ENCODE measurements around the gene C12orf75. TPM values are rescaled to one million over a fixed set of nuclear protein-coding genes. Genes with fewer than 3 reads are reported as not detected.
"Not testable (repeated sequence)": the region's sequence is repeated elsewhere in the genome, so short reads cannot be mapped to it uniquely, and the experiment has no call there.

C12orf75 gene
- total RNA-seq, 1 donor from 2014 or later, result 96.1 TPM

DNA sequence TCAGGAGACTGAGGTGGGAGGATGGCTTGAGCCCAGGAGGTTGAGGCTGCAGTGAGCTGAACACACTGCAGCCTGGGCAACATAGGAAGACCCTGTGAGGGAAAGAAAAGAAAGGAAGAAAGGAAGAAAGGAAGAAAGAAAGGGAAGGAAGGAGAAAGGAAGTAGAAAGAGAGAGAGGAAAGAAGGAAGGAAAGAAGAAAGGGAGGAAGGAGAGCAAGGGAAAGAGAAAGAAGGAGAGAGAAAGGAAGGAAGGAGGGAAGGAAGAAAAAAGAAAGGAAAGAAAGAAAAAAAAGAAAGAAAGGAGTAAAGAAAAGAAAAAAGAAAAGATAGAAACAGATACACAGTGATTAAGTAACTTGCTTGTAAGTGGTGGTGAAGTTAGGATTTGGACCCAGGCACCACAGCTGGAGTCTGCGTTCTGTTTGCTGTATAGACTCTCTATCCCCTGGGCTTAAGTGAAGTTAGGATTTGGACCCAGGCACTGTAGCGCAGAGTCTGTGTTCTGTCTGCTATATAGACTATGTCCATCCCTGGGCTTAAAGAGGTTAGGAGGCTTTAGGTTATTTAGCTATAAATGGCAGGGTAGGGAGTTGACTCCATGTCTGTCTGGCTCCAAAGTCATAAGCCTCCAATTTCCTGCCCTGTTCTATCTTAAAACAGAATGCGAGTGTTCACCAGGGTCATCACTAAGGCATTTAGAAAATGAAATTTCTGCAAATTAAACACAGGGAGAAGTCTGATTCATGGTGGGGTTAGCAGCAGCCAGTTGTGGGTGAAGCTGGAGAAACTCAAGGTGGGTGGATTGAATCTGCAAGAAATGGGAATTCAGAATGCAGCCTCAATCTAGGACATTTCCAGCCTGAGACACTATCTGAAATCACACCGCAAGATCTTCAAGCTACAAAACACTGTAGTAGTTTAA, 13.3 kb upstream of the C12orf75 start:
- DNase-seq, result no peak
- no peak overlapping the region for H3K27ac Mint-ChIP-seq
- intact Hi-C loops (cut with micrococcal nuclease), result no loop called here
- H3K9me3 Mint-ChIP-seq, result peaks cover 22% of the 10 kb centered on the region
- no peaks in the 10 kb centered on the region for H3K27me3 Mint-ChIP-seq
- no peak overlapping the region for H3K4me3 Mint-ChIP-seq
- H3K4me1 Mint-ChIP-seq, result peaks cover 30% of the 10 kb centered on the region
- H3K36me3 Mint-ChIP-seq (ENCODE audit: low read depth), result peaks cover 19% of the 10 kb centered on the region

DNA sequence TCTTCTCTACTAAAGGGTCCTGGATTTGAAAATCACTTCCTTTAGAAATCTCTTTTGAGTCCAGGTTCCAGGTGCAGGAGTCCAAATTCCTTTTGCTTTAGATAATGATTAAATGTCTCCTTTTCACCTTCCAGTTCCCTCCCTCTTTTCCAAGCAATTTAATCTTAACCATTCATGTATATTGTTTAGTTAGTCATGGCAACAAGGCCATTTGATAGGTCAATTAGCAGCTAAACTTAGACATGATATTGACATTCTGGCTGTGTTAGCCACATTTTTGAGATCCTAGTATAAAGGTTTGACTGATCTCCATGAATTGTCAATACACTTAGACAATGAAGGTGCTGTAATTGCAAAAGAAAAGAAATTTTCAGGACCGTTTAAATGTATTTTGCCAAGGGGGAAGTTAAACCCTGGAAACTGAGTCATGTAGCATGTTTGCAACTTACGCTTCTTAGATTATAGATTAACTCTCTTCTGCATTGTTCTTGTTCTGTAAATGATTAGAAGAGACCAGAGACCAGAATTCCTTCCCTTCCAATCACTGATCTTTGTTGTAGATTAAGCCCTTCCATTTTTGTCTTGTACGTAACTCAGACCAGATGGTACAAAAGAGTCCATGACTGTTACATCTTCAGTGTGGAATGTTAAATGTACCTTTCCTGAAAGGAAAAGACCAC, 12.4 kb upstream of the C12orf75 start:
- intact Hi-C loops (cut with micrococcal nuclease), result no loop called here
- Mint-ChIP-seq H3K4me3 (no peak overlapping the region), H3K27ac (no peak overlapping the region), H3K4me1 (peaks cover 35% of the 10 kb centered on the region), H3K36me3 (ENCODE audit: low read depth) (peaks cover 15% of the 10 kb centered on the region), H3K9me3 (peaks cover 16% of the 10 kb centered on the region), H3K27me3 (no peaks in the 10 kb centered on the region)
- DNase-seq, result no peak

DNA sequence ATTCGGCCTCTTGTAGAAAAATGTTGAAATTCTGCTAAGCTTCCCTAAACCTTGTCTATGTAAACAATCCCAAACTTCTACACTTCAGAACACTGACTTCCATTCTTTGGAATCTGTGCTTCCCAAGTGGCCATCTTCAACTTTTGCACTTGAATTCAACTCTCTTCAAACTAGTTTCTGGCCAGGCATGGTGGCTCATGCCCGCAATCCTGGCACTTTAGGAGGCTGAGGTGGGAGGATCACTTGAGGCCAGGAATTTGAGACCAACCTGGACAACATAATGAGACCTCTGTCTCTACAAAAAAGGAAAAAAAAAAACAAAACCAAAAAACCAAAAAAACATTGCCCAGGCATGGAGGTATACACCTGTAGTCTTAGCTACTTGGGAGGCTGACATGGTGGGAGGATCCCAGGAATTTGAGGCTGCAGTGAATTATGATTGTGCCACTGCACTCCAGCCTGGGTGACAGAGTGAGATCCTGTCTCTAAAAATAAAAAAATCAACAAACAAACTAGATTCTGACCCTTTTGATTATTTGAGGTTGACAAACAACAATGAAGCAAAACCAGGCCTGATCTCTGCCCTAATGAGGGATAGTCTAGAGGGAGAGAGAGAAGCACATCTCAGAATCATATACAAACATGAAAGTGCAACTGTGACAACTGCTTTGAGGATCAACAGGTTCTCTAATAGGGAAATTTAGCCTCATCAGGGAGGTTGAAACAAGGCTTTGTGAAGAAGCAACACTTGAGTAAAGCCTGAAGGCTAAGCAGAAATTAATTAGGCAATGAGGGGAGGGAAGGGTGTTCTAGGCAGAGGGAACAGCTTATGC, 11.6 kb upstream of the C12orf75 start:
- Mint-ChIP-seq H3K27ac (no peak overlapping the region), H3K36me3 (ENCODE audit: low read depth) (peaks cover 10% of the 10 kb centered on the region), H3K27me3 (no peaks in the 10 kb centered on the region), H3K9me3 (peaks cover 9% of the 10 kb centered on the region), H3K4me1 (peaks cover 41% of the 10 kb centered on the region), H3K4me3 (no peak overlapping the region)
- no peak for DNase-seq
- intact Hi-C loops (cut with micrococcal nuclease), result no loop called here

DNA sequence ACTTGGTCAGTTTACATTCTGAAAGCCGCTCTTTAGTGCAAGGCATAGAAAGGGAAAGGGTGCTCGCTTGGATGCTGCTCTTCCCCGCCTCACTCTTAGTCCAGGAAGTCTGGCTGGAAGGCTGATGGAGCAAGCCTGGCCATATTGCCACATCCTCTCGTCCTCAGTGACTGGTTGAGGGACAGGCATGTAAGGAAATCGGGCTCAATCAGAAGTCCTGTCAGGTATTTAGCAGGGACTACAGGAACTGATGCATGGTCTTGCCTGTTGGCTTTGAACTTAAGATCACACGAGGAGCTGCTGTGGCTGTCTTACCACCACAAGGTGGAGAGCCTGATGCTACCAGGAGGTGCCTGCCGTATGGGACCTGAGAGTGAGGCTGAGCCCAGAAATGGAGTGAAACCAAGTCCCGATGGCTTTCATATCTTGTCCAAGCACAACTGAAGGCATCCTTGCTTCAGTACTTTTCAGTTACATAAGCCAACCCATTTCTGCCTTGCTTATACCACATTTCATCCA, 10.7 kb upstream of the C12orf75 start:
- Mint-ChIP-seq H3K4me1 (peaks cover 48% of the 10 kb centered on the region), H3K4me3 (no peak overlapping the region), H3K9me3 (peaks cover 3% of the 10 kb centered on the region), H3K27ac (no peak overlapping the region), H3K27me3 (no peaks in the 10 kb centered on the region), H3K36me3 (ENCODE audit: low read depth) (peaks cover 5% of the 10 kb centered on the region)
- intact Hi-C loops (cut with micrococcal nuclease), result loop anchor here (2.0 to 5.0 kb wide), 2 partner anchors 38 to 63 kb away; no protein-coding TSS in a partner anchor
- peak; percentile 71 for DNase-seq

DNA sequence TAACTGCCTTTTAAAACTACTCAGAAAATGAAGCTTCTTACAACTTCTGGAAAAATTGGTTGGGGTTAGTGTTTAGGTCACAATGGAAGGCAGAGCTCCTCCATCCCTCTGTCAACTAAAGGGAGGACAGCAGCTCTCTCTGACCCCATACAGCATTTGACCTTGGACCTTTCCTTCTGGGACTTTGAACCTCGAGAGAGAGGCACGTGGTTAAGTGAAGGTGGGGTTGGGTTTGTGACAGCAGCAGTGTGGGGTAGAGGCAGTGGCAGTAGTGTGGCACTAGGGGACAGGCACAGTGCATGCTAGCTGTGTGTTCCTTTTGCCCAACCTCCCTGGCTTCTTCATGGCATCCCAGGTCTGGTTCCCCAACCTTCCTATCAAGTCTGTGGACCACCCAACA, 9.4 kb upstream of the C12orf75 start:
- peaks cover 8% of the 10 kb centered on the region for H3K9me3 Mint-ChIP-seq
- H3K4me1 Mint-ChIP-seq, result peaks cover 49% of the 10 kb centered on the region
- intact Hi-C loops (cut with micrococcal nuclease), result loop anchor here (2.0 to 5.0 kb wide), 2 partner anchors 36 to 62 kb away; no protein-coding TSS in a partner anchor

DNA sequence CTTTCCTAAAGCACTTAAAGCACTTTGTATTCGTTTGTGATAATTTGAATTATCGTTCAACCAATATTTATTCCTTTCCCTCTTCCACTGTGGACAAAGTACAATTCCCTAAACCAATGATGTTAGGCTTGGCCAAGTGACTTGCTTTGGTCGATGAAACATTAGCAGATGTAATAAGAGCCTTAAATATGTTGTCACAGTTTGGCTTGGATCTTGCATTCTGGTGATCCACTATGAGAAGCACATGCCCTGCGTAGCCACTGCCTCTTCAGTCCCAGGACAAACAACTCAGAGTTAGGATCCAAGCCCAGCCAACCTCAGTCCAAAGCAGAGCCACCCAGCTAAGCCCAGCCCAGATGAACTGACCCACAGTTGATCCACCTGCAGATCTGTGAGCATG, 8.4 kb upstream of the C12orf75 start:
- intact Hi-C loops (cut with micrococcal nuclease), result loop anchor here (5.0 kb wide), 1 partner anchor 35 kb away; no protein-coding TSS in a partner anchor
- Mint-ChIP-seq H3K4me3 (no peak overlapping the region), H3K27me3 (no peaks in the 10 kb centered on the region), H3K27ac (no peak overlapping the region), H3K36me3 (ENCODE audit: low read depth) (peaks cover 4% of the 10 kb centered on the region), H3K4me1 (peaks cover 58% of the 10 kb centered on the region), H3K9me3 (peaks cover 8% of the 10 kb centered on the region)
- no peak for DNase-seq

More for the DNA sequence above, 9.4 kb upstream of the C12orf75 start:
- peak; percentile 61 for DNase-seq
- Mint-ChIP-seq H3K27ac (no peak overlapping the region), H3K4me3 (no peak overlapping the region), H3K36me3 (ENCODE audit: low read depth) (peaks cover 4% of the 10 kb centered on the region), H3K27me3 (no peaks in the 10 kb centered on the region)

DNA sequence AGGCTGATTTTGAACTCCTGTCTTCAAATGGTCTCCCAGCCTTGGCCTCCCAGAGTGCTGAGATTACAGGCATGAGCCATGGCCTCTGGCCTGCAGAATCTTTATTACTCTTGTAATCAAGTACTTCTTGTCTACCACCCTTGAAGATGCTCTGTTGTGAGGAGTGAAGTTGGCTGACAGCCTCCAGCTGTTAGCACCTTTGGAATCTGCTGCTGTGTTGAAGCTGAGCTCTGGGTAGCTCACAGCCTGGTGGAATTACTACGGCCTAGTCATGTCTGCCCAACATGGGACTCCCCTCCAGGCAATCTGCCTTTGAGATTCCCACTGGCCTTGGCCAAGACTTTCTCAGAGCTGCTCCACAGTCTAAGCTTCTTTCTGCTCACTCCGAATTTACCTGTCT, 5.8 kb upstream of the C12orf75 start:
- Mint-ChIP-seq H3K27me3 (no peaks in the 10 kb centered on the region), H3K27ac (peak overlapping the region; percentile 73), H3K4me1 (peaks cover 69% of the 10 kb centered on the region), H3K9me3 (peaks cover 8% of the 10 kb centered on the region), H3K4me3 (peak overlapping the region; percentile 62), H3K36me3 (ENCODE audit: low read depth) (peaks cover 2% of the 10 kb centered on the region)
- peak; percentile 57 for DNase-seq
- intact Hi-C loops (cut with micrococcal nuclease), result loop anchor here (5.0 kb wide), 1 partner anchor 33 kb away; no protein-coding TSS in a partner anchor

DNA sequence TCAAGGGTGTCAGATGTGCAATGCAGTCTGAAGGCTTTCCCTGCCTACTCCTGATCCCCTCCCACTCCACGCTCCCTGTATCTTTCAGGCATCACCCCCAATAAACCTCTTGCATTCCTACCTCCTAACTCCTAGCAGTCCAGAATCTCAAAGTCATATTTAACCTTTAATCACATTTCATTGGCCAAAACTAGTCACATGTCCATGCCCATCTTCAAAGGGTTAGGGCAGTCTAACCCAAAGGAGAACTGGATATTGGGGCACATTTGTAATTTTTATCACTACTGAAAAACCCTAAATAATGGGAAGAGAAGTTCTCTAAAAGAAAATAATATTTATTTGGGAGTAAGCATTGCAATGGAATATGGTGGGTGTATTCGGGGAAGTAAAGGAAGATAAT, 5.4 kb upstream of the C12orf75 start:
- no peaks in the 10 kb centered on the region for H3K27me3 Mint-ChIP-seq
- H3K4me3 Mint-ChIP-seq, result peak overlapping the region; percentile 62
- peaks cover 72% of the 10 kb centered on the region for H3K4me1 Mint-ChIP-seq
- no peak for DNase-seq
- H3K36me3 Mint-ChIP-seq (ENCODE audit: low read depth), result peaks cover 2% of the 10 kb centered on the region
- intact Hi-C loops (cut with micrococcal nuclease), result no loop called here
- H3K9me3 Mint-ChIP-seq, result peaks cover 8% of the 10 kb centered on the region
- H3K27ac Mint-ChIP-seq, result peak overlapping the region; percentile 73

DNA sequence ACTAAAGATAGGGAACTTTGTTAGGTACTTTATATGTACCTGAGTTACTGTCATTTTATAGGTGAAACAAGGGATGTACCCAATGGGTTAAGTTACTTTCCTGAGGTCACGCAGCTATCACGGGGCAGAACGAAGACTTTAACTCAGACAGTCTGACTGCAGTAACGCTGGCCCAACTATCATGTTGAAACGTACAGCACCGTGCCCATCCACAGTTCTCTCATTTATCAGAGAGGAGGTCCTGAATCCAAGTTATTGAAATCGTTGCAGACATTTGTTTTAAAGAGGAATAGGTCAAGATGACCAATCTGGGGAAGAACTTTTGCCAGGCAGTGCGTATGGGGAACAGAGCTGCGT, 587 bp upstream of the C12orf75 start:
- H3K27ac Mint-ChIP-seq, result peak overlapping the region; percentile 91
- DNase-seq, result no peak
- peaks cover 12% of the 10 kb centered on the region for H3K36me3 Mint-ChIP-seq (ENCODE audit: low read depth)
- H3K4me3 Mint-ChIP-seq, result peak overlapping the region; percentile 81
- H3K4me1 Mint-ChIP-seq, result peaks cover 74% of the 10 kb centered on the region
- H3K9me3 Mint-ChIP-seq, result peaks cover 3% of the 10 kb centered on the region
- H3K27me3 Mint-ChIP-seq, result no peaks in the 10 kb centered on the region
- intact Hi-C loops (cut with micrococcal nuclease), result loop anchor here (2.0 to 5.0 kb wide), 6 partner anchors 53 to 1043 kb away; partner anchors contain the start of genes APPL2, CHST11, TCP11L2 and WASHC4

DNA sequence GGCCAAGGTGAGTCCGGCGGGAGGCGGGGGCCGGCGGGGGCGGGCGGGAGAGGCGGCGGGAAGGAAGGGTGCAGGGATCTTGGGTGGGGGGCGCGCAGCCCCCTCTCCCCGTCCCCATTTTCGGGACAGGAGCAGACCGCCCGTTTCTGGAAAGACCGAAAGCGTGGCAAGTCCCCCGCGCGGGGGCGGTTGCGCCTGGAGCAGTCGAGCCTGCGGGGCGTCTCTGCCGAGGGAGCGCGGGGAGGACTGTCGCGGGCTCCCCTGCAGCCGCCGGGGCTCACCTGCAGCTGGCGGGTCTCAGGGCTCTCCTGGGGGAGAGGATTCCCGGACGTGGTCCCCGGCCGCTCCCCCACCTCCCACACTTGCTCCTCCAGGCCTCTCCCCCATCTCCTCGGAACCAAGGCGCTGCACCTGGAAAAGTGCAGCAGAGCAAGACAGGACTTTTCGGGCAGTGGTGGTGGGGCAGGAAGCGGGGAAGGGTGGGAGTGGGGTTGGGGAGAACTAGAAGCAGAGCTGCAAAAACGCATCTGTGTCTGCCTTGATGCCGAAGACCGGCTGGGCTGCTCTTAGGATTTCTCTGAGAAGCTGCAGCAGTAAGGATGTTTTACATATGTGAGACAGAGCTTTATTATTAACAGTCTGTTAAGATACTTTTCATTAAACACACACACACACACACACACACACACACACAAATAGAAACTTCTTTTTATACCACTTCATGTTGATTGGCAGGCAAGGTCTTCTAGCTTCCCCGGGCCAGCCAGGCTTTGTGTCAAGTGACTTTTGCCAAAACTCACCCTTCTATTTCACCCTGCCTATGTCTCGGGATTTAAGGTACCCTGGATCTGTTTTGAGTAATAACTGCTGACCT, 677 bp downstream of the C12orf75 start:
- Mint-ChIP-seq H3K4me3 (peak overlapping the region; percentile 82), H3K9me3 (peaks cover under 1% of the 10 kb centered on the region), H3K27me3 (no peaks in the 10 kb centered on the region), H3K36me3 (ENCODE audit: low read depth) (peaks cover 16% of the 10 kb centered on the region), H3K27ac (peak overlapping the region; percentile 87), H3K4me1 (peaks cover 76% of the 10 kb centered on the region)
- intact Hi-C loops (cut with micrococcal nuclease), result loop anchor here (1.0 to 5.0 kb wide), 7 partner anchors 26 to 1044 kb away; partner anchors contain the start of genes APPL2, CHST11, TCP11L2 and WASHC4
- peak; percentile 82 for DNase-seq

DNA sequence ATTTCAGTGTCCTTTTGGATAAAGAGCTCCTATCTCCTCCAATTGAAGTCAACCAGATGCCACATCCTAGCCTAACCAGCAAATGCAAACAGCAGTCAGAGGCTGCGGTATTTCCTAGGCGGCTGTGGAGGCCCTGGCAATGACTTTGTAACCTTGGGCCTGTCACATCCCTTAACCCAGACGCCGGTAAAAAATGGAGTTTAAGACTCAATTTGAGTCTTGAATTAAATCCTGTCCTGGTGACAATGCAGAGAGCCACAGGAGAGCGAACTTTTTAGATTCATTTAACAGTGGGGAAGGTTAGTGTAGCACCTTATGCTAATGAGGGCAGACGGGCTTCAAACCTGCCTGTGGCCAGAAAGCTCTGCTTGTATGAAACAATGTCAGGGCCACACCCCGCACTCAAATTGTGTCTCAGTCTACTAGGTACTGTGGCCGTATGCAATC, 1.3 kb downstream of the C12orf75 start:
- Mint-ChIP-seq H3K27me3 (no peaks in the 10 kb centered on the region), H3K27ac (peak overlapping the region; percentile 87), H3K4me1 (peaks cover 77% of the 10 kb centered on the region), H3K4me3 (peak overlapping the region; percentile 82), H3K36me3 (ENCODE audit: low read depth) (peaks cover 21% of the 10 kb centered on the region), H3K9me3 (peaks cover 5% of the 10 kb centered on the region)
- DNase-seq, result peak; percentile 85
- intact Hi-C loops (cut with micrococcal nuclease), result loop anchor here (1.0 to 5.0 kb wide), 7 partner anchors 25 to 1045 kb away; partner anchors contain the start of genes APPL2, CHST11, TCP11L2 and WASHC4

DNA sequence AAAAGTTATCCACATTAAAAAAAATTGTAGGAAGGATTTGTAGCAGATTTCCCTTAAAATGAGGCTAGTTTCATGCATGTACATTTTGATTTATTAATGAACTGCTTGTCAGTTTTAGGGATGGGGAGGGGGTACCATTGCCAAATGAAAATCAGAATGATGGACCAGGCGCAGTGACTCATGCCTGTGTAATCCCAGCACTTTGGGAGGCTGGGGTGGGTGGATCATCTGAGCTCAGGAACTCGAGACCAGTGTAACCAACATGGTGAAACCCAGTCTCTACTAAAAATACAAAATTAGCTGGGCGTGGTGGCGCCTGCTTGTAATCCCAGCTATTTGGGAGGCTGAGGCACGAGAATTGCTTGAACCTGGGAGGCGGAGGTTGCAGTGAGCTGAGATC, 1.8 kb downstream of the C12orf75 start:
- not testable (repeated sequence) for H3K27me3 Mint-ChIP-seq, H3K9me3 Mint-ChIP-seq, DNase-seq
- intact Hi-C loops (cut with micrococcal nuclease), result loop anchor here (5.0 kb wide), 3 partner anchors 55 to 970 kb away; partner anchors contain the start of genes CHST11 and TCP11L2
- peaks cover 26% of the 10 kb centered on the region for H3K36me3 Mint-ChIP-seq (ENCODE audit: low read depth)
- peaks cover 75% of the 10 kb centered on the region for H3K4me1 Mint-ChIP-seq
- H3K4me3 Mint-ChIP-seq, result peak overlapping the region; percentile 82
- H3K27ac Mint-ChIP-seq, result peak overlapping the region; percentile 87

Data from activated CD4-positive, alpha-beta T cell treated with anti-CD3 and anti-CD28 coated beads, Interleukin-2, amount 10 ng/mL, durations not matched to agents 24 days and 14 days (primary cell).